ENCODE data around the gene FALEC. TPM values are rescaled to one million over a fixed set of nuclear protein-coding genes. Genes with fewer than 3 reads are reported as not detected.
"Not testable (repeated sequence)": the region's sequence is repeated elsewhere in the genome, so short reads cannot be mapped to it uniquely, and the experiment has no call there.

The FALEC gene
- total RNA-seq, 2 donors from 2014 or later, result 0.70 to 1.6 TPM

DNA sequence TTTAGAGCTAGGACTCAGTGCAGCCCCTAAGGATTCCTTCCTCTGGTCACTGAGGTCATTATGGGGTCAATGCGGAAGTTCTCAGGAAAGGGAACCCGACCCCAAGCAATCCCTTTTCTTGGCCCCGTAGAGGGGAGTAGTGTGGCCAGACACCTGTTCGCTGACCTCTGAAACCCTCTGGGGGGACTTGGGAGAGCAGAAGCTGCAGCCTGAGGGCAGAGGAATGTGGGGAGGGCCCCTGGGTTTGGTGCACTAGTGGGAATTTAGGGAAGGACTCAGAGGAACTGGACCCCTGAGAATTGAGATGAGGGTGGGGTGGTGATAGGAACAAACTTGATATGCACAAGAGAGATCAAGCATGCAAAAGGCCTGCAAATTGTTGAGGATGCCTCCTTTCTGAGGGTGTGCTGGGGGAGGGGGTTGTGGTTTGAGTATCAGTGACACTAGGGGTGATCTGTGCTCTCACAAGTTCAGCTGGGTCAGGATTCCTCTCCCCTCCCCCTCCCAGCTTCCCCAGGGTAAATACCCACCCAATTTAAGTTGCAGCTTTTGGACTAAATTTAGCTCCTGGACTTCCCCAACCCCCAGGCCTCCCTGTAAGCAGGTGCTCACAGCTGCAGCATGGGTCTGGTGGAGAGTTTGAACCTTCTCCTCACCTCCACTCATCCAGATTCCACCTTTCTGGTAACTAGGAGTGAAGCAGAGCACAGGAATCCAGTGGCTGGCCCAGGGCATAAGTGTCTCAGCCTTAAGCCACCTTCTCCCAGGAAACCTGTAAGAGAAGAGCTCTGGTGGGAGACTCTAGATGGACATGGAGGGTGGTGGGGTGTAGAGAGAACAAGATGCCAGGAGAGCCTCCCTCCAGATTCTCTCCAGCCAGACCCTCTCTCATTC, 47.1 kb downstream of the FALEC start:
- Histone ChIP-seq H3K9me3 (ENCODE audit: control insufficient read depth, low read length) (no peaks in the 10 kb centered on the region), H3K27ac (ENCODE audit: low read depth, low read length) (peak overlapping the region; percentile 99), H3K4me3 (ENCODE audit: low read length) (peak overlapping the region; percentile 89), H3K36me3 (ENCODE audit: control insufficient read depth, insufficient read depth, low read length) (no peaks in the 10 kb centered on the region), H3K4me1 (ENCODE audit: control insufficient read depth, insufficient read depth, low read length) (peaks cover 10% of the 10 kb centered on the region), H3K9ac (ENCODE audit: extremely low read depth, low read length, poor library complexity, severe bottlenecking) (peak overlapping the region; percentile 92), H3K27me3 (ENCODE audit: control insufficient read depth, insufficient read depth, low read length, poor library complexity, severe bottlenecking) (no peaks in the 10 kb centered on the region)
- Mint-ChIP-seq H3K9me3 (no peaks in the 10 kb centered on the region), H3K27me3 (ENCODE audit: insufficient read depth) (no peaks in the 10 kb centered on the region), H3K36me3 (ENCODE audit: low read depth) (peaks cover 2% of the 10 kb centered on the region), H3K4me3 (peak overlapping the region; percentile 65), H3K27ac (peak overlapping the region; percentile 99), H3K4me1 (peaks cover 43% of the 10 kb centered on the region)
- peak; percentile 70 for DNase-seq
- TF ChIP-seq, protein P1, sequence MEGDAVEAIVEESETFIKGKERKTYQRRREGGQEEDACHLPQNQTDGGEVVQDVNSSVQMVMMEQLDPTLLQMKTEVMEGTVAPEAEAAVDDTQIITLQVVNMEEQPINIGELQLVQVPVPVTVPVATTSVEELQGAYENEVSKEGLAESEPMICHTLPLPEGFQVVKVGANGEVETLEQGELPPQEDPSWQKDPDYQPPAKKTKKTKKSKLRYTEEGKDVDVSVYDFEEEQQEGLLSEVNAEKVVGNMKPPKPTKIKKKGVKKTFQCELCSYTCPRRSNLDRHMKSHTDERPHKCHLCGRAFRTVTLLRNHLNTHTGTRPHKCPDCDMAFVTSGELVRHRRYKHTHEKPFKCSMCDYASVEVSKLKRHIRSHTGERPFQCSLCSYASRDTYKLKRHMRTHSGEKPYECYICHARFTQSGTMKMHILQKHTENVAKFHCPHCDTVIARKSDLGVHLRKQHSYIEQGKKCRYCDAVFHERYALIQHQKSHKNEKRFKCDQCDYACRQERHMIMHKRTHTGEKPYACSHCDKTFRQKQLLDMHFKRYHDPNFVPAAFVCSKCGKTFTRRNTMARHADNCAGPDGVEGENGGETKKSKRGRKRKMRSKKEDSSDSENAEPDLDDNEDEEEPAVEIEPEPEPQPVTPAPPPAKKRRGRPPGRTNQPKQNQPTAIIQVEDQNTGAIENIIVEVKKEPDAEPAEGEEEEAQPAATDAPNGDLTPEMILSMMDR (conservative IDR thresholded peaks at IDR 0.05), result no peak
- WGBS, 2 experiments (ENCODE audit: insufficient coverage in 1 of 2, insufficient read length in 1 of 2), result 0 to 13% methylated on average over 3 to 4 of the region's 4 CpGs

DNA sequence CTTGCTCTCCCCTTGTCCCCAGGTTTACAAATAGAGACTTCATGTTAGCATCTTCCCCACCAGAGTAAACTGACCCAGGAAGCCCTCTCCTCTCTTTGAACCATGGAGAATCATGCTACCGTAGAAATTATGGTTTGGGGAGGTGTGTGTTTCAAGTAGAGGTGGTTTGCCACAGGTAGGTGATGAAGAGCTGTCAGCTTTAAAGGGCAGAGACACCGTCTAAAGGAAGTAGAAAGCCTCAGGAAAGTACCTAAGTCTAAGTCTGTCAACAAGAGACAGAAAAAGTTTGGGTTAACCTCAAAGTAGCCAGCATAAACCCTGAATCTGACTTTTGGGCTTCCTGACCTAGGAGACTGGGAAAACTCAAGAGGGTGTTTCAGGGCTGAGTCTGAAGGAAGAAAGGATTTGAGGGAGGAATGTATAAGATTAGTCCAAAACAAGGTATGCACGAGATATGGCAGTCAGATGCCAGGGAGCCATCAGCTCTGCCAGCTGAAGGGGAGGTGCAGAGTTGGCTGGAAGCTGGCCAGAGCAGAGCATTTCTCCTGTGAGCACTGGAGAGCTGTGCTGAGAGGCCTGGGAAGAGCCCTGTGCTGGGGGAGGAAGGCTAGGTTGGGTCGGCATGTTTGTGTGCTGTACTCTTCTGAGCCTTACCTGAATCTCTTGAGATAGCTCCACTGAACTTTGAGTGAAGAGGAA, 47.9 kb downstream of the FALEC start:
- WGBS, 2 experiments (ENCODE audit: insufficient coverage in 1 of 2, insufficient read length in 1 of 2), result 83 to 88% methylated on average over 3 to 4 of the region's 4 CpGs
- TF ChIP-seq, protein P1 (conservative IDR thresholded peaks at IDR 0.05), result no peak
- H3K4me3 ChIP-seq (ENCODE audit: low read length), result no peak overlapping the region
- no peaks in the 10 kb centered on the region for H3K36me3 ChIP-seq (ENCODE audit: control insufficient read depth, insufficient read depth, low read length)
- H3K4me1 ChIP-seq (ENCODE audit: control insufficient read depth, insufficient read depth, low read length), result peaks cover 13% of the 10 kb centered on the region
- H3K9me3 ChIP-seq (ENCODE audit: control insufficient read depth, low read length), result no peaks in the 10 kb centered on the region
- Mint-ChIP-seq H3K27ac (peak overlapping the region; percentile 99), H3K27me3 (ENCODE audit: insufficient read depth) (no peaks in the 10 kb centered on the region), H3K4me1 (peaks cover 51% of the 10 kb centered on the region), H3K9me3 (no peaks in the 10 kb centered on the region), H3K4me3 (peak overlapping the region; percentile 65), H3K36me3 (ENCODE audit: low read depth) (peaks cover 2% of the 10 kb centered on the region)
- H3K9ac ChIP-seq (ENCODE audit: extremely low read depth, low read length, poor library complexity, severe bottlenecking), result no peak overlapping the region
- H3K27me3 ChIP-seq (ENCODE audit: control insufficient read depth, insufficient read depth, low read length, poor library complexity, severe bottlenecking), result no peaks in the 10 kb centered on the region
- H3K27ac ChIP-seq (ENCODE audit: low read depth, low read length), result no peak overlapping the region
- DNase-seq, result peak; percentile 59

- peaks cover 57% of the 10 kb centered on the region for H3K4me1 Mint-ChIP-seq
- H3K4me3 Mint-ChIP-seq, result no peak overlapping the region
- 92 to 100% methylated on average over 1 to 5 of the region's 5 CpGs for WGBS, 2 experiments (ENCODE audit: insufficient coverage in 1 of 2, insufficient read length in 1 of 2)
These were observed 48.8 kb downstream of the FALEC start for GRCh38 chr1:150564051-150564991.

GRCh38 chr1:150565240-150565991, 49.9 kb downstream of the FALEC start:
- H3K27me3 Mint-ChIP-seq (ENCODE audit: insufficient read depth); H3K36me3 ChIP-seq (ENCODE audit: control insufficient read depth, insufficient read depth, low read length); H3K9ac ChIP-seq (ENCODE audit: extremely low read depth, low read length, poor library complexity, severe bottlenecking); DNase-seq; H3K27me3 ChIP-seq (ENCODE audit: control insufficient read depth, insufficient read depth, low read length, poor library complexity, severe bottlenecking); H3K9me3 Mint-ChIP-seq; H3K9me3 ChIP-seq (ENCODE audit: control insufficient read depth, low read length); H3K4me3 Mint-ChIP-seq; H3K27ac ChIP-seq (ENCODE audit: low read depth, low read length); H3K4me3 ChIP-seq (ENCODE audit: low read length); H3K36me3 Mint-ChIP-seq (ENCODE audit: low read depth): not testable (repeated sequence)
- Mint-ChIP-seq H3K4me1 (peaks cover 62% of the 10 kb centered on the region), H3K27ac (peak overlapping the region; percentile 52)
- peaks cover 14% of the 10 kb centered on the region for H3K4me1 ChIP-seq (ENCODE audit: control insufficient read depth, insufficient read depth, low read length)
- WGBS, 2 experiments (ENCODE audit: insufficient coverage in 1 of 2, insufficient read length in 1 of 2), result 96% methylated on average over 9 to 14 of the region's 14 CpGs

More at GRCh38 chr1:150564051-150564991, 48.8 kb downstream of the FALEC start:
- Mint-ChIP-seq H3K36me3 (ENCODE audit: low read depth) (peaks cover 2% of the 10 kb centered on the region), H3K9me3 (no peaks in the 10 kb centered on the region), H3K27me3 (ENCODE audit: insufficient read depth) (no peaks in the 10 kb centered on the region), H3K27ac (peak overlapping the region; percentile 99)
- Histone ChIP-seq H3K27me3 (ENCODE audit: control insufficient read depth, insufficient read depth, low read length, poor library complexity, severe bottlenecking) (no peaks in the 10 kb centered on the region), H3K4me1 (ENCODE audit: control insufficient read depth, insufficient read depth, low read length) (peaks cover 14% of the 10 kb centered on the region), H3K36me3 (ENCODE audit: control insufficient read depth, insufficient read depth, low read length) (no peaks in the 10 kb centered on the region), H3K9ac (ENCODE audit: extremely low read depth, low read length, poor library complexity, severe bottlenecking) (no peak overlapping the region), H3K9me3 (ENCODE audit: control insufficient read depth, low read length) (no peaks in the 10 kb centered on the region), H3K4me3 (ENCODE audit: low read length) (no peak overlapping the region), H3K27ac (ENCODE audit: low read depth, low read length) (no peak overlapping the region)
- TF ChIP-seq, protein P1 (conservative IDR thresholded peaks at IDR 0.05), result no peak
- DNase-seq, result peak; percentile 54

Data from endodermal cell (in vitro differentiated cells).